NCI-H226 (cell line): ENCODE measurements around the gene MYO1D.
"Not testable (repeated sequence)": the region's sequence is repeated elsewhere in the genome, so short reads cannot be mapped to it uniquely, and the experiment has no call there.

ENCODE experiments used
- DNase-seq: peaks from one replicate; pipeline ENCODE4 v3.0.0-alpha.2; 2015

The MYO1D gene

DNA sequence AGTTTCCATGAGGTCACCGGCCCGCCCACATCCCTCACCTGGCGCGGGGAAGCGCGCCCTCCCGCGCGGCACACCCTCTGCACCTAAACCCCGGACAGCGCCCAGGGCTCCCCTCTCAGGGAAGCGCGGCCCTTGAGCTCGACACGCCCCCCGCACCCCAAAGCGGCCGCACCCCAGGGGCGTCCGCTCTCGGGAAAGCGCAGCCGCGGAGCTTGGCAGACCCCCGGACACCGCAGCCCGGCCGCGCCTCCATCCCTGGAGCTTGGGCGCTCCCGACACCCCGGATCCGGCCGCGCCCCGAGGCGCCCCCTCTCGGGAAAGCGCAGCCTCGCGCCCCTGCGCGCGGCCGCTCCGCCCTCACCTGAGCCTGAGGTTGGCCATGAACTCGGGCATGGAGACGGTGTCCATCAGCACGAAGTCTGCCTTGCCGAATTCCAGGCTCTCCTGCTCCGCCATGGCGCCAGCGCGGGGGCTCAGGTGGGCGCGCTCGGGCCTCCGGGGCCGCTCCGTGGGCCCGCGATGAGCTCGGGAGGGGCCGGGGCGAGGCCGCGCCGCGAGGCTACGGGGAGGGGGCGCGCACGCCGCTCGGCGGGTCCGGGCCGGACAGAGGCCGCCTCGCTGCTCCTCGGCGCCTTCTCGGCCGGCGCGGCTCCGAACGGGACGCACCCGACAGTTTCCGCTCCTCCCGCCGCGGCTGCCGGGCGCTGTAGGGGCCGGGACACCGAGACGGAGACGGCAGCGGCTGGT is at the start of gene MYO1D:
Gene MYO1D, minus strand, starts transcription at position 708 of the 747 bp plus-strand sequence. Its CDS starts 252 bp downstream, at position 456.
- peak; percentile 52 for DNase-seq

GRCh38 chr17:32926183-32926582 is 49.3 kb upstream of the MYO1D start:
- DNase-seq, result no peak

DNA sequence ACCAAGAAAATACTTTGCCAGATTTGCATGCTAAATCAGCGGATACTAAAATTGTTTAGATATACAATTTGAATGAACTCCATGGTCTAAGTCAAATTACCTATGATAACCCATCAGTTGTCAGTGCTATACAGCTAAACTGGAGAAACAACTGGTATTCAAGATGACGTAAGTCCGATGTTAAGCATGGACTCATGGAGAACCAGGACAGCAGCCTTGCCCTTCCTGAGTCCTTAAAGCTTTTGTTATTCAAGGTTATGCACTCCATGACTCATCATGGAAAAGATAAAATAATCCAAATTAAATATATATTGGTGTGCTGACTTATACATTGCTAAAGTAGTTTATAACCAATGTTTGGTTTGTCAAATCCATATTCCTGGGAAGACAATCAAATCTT is 47.0 kb upstream of the MYO1D start:
- DNase-seq, result not testable (repeated sequence)

- DNase-seq, result no peak
Observed at GRCh38 chr17:32921017-32921416, 44.1 kb upstream of the MYO1D start.

- no peak for DNase-seq
Observed at GRCh38 chr17:32920293-32920692, 43.4 kb upstream of the MYO1D start.

DNA sequence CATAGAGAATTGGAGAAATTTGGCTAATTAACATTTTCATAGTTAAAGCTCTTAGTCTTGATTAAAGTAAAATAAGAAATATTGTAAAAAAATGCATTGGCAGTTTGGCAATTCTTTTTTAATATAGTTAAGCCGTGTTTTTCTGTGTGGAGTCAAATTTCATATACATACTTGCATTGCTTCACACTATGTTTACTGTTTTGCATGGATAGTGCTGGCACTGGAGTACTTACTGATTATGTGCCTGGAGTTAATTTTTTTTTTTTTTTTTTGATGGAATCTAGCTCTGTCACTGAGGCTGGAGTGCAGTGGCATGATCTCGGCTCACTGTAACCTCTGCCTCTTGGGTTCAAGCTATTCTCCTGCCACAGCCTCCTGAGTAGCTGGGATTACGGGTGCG is 43.0 kb upstream of the MYO1D start:
- not testable (repeated sequence) for DNase-seq

DNA sequence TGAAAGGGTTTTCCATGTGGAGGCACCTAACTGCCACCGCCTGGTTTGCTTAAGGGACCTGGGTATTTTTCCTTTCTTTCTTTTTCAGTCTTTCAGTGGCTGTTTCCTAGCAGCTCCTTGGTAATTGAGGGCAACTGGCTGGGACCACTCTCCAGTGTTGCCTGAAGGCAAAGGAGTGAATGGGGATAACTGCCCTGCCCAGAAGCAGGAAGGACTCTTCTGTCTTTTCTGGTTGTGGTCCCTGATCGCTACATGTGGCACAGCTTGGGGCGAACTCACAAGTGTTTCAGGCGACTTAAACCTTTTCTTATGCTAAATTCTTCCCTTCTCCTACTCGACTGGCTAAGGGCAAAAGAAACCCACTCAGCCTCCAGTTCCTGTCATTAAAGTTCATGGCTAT is 40.9 kb upstream of the MYO1D start:
- DNase-seq, result no peak

DNA sequence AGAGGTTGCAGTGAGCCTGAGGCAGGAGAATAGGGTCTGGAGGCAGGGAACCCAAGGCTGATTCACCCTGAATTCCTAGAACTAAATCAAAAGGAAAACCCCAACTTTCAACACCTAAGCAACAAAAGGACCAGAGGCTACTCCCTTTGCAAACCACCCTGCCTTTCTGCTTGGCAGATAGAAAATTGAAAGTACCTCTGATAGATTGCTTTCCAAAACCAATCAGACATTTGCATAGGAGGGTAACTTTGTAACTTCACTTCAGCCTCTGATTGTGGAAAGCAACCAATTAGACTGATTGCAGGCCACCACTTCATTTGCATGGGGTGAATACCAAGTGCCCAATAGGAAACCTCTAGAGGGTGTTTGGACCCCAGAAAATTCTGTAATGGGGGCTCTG is 40.2 kb upstream of the MYO1D start:
- peak; percentile 33 for DNase-seq

GRCh38 chr17:32916134-32916533 is 39.2 kb upstream of the MYO1D start:
- no peak for DNase-seq

DNA sequence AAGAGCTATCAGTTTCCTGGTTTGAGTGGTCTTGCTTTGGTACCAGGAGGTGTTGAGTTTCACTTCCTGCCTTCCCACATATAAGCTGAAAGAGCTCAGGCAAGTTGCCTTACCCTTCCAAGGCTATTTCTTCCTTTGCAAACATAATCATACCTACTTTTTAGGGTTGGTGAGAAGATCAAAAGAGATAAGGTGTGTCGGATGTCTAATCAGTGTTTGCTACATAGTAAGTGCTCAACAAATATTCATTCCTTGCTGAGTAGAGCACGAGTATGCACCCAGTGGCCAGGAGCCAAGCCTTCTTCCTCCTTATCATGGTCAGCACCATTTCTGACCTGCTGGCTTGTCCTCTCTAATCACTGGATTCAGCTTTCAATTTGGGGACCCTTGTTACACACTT is 38.3 kb upstream of the MYO1D start:
- no peak for DNase-seq

GRCh38 chr17:32914181-32914580 is 37.3 kb upstream of the MYO1D start:
- no peak for DNase-seq

- no peak for DNase-seq
Observed at GRCh38 chr17:32913593-32913992, 36.7 kb upstream of the MYO1D start.

GRCh38 chr17:32912218-32912897 is 35.4 kb upstream of the MYO1D start:
- no peak for DNase-seq

DNA sequence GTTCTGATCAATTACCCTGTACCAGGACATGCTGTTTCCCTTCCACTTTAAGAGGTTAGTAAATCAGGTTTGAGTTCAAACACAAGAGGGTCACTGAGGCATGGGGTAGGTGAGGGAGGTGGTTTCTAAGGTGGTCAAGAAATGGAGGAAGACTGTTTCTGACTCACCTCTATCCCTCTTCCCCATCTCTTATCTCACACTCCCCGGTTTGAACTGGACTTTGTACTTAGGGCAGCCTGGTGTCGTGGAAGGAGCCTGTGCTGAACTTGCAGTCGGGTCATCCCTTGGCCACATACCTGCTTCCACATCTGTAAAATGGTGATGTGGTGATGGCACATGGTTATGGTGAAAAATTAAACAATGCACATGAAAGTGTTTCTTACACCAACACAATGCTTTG is 33.8 kb upstream of the MYO1D start:
- no peak for DNase-seq

GRCh38 chr17:32909787-32910369 is 33.0 kb upstream of the MYO1D start:
- DNase-seq, result peak; percentile 55

DNA sequence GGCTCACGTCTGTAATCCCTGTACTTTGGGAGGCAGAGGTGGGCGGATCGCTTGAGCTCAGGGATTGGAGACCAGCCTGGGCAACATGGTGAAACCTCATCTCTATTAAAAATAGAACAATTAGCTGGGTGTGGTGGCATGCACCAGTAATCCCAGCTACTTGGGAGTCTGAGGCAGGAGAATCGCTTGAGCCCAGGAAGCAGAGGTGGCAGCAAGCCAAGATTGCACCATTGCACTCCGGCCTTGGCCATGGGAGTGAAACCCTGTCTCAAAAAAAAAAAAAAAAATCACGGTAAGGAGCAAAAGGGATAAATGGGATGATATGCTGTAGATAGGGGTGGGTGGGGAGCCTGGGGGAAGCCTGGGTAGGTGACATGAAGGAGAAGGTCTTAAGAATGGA is 30.7 kb upstream of the MYO1D start:
- no peak for DNase-seq

DNA sequence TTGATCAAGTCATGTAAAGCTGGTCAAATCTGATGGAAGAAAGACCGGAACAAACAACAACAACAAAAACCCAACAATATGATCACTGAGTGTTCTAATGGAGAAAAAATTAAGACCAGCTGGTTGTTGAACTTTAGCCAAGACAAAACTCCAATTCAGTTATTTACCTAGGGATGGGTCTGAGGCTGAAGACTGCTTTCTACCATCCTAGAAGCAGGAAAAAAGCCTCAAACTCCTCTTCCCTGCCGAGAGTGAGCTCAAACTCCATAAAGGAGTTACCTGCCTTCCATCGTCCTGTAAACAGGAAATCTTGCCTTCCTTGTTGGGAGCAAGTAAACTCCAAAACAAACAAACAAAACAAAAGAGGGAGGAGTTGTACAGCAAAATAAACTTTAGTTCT is 28.0 kb upstream of the MYO1D start:
- no peak for DNase-seq

DNA sequence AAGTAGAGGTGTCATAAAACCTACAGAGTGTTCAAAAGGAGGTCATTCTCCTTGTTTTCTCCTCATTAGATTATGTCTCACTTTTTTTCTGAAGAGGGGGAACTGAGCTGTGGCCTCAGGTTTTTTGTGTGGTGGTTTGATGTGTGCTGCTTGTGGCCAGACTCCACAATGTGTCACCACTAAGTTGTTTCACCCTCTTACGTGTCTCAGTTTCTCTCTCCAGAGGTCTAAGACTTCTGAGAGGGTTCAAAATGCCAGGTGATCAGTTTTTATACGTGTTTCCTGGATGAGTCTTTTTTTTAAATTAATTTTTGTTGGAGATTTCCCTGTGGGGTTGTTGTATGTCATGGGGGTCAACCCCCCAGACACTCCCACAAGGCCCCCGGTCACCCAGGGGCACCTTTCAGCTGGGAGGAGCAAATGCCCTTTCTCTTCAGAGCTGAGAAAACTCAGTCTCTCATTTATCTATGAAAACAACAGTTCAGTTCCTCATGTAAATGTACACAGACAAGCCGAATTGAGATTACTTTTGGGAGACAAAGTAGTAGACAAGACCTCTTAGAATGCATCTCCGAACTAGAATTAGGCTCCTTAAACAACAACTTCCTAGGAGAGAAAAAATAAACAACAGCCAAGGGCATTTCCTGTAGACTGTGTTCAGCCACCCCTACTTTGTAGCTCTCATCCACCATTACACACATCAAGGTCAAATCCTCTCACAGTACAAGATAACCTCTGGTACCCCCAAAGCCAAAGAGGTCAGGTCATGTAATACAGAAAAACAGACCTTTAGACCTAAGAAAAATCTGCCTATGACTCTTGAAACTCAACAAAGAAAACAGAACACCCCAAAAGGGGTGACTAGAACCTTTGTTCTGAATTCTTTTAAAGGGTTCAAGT is 27.1 kb upstream of the MYO1D start:
- no peak for DNase-seq

DNA sequence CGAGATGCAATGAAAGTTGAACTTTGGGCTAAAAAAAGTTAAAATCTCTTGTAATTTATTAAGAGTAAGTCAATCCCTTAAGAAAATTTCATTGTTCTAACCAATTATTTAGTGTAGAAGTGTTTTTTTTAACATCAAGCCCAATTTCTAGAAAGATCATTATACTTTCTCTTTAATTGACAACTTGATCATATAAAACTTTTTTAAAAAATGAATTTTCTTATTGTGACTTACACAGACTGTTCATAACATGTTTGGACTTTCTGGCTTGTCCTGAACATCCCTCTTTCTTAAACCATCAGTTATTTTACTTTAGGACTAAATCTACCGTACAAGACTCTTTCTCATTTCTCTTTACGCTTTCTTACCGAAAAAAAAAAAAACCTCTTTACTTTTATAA is 24.8 kb upstream of the MYO1D start:
- DNase-seq, result no peak

GRCh38 chr17:32899236-32900013 is 22.5 kb upstream of the MYO1D start:
- DNase-seq, result no peak

DNA sequence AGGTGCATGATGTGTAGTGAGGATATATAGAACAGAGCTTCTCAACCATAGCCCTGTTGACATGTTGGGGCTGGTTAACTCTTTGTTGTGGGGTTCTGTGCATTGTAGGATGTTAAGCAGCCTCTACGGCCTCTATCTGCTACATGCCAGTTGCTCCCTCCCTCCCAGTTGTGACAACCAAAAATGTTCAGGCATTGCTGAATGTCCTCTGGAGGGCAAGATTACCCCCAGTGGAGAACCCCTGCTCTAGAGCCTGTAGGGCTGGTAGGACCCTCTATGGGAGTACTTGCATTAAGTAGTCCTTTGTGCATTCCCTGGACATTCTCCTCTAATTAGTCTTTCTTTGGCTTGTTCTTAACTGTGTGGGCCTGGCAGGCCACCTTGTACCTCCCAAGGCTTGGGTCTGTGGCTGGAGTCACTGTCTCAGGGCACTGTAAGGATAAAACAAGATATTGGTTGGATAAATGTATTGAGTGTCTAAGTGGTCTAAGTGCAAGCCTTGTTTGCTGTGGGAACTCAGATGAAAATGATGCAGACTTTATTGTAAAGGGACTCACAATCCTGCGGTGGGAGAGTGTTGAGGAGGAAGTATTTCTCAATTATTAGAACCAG is 19.8 kb upstream of the MYO1D start:
- DNase-seq, result no peak

GRCh38 chr17:32894245-32894644 is 17.3 kb upstream of the MYO1D start:
- DNase-seq, result peak; percentile 32
